OCI-LY1 (cell line): ENCODE measurements around the gene EN1.

Source experiments
- H2AFZ ChIP-seq: fragments of 200-600 bp; sonication (generic), shearing (Covaris generic); 2 replicates; pipeline ENCODE4 v1.6.0; 2014; ENCODE audit warnings: antibody characterized with exemption, mild to moderate bottlenecking, low read length
- H3F3A ChIP-seq: fragments of 200-600 bp; sonication (generic), shearing (Covaris generic); 2 replicates; pipeline ENCODE4 v1.6.0; 2014; ENCODE audit warnings: mild to moderate bottlenecking, antibody characterized with exemption, low read length, moderate library complexity; ENCODE audit not compliant: insufficient read depth
- H3K27ac ChIP-seq: fragments of 200-600 bp; sonication (generic); 2 replicates; pipeline ENCODE4 v1.5.1; 2014; ENCODE audit warnings: low read length, mixed run types, mild to moderate bottlenecking, low read depth; ENCODE audit not compliant: poor library complexity, severe bottlenecking
- H3K27me3 ChIP-seq: fragments of 200-600 bp; sonication (generic); 2 replicates; pipeline ENCODE4 v1.6.0; 2014; ENCODE audit warnings: antibody characterized with exemption, mild to moderate bottlenecking, low read length, moderate library complexity; ENCODE audit not compliant: insufficient read depth
- H3K36me3 ChIP-seq: fragments of 200-600 bp; sonication (generic); 2 replicates; pipeline ENCODE4 v1.6.1; 2014; ENCODE audit warnings: mild to moderate bottlenecking, antibody characterized with exemption, low read length, moderate library complexity, mixed read lengths; ENCODE audit not compliant: insufficient read depth
- H3K4me1 ChIP-seq: fragments of 200-600 bp; sonication (generic); 2 replicates; pipeline ENCODE4 v1.5.1; 2014; ENCODE audit warnings: mild to moderate bottlenecking, low read length, moderate library complexity; ENCODE audit not compliant: insufficient read depth, severe bottlenecking
- H3K4me2 ChIP-seq: fragments of 200-600 bp; sonication (generic), shearing (Covaris generic); 2 replicates; pipeline ENCODE4 v1.6.1; 2014; ENCODE audit warnings: low read length
- H3K4me3 ChIP-seq: fragments of 200-600 bp; sonication (generic); 2 replicates; pipeline ENCODE4 v1.5.1; 2014; ENCODE audit warnings: low read length, low read depth, mild to moderate bottlenecking, mixed read lengths; ENCODE audit not compliant: poor library complexity, severe bottlenecking
- H3K79me2 ChIP-seq: fragments of 200-600 bp; shearing (Covaris generic); 2 replicates; pipeline ENCODE4 v1.6.1; 2016; ENCODE audit warnings: mixed run types, low read length, mixed read lengths; ENCODE audit not compliant: insufficient read depth
- H3K9ac ChIP-seq: fragments of 200-600 bp; sonication (generic), shearing (Covaris generic); 2 replicates; pipeline ENCODE4 v1.6.1; 2014; ENCODE audit warnings: mild to moderate bottlenecking, low read length, mixed read lengths
- H3K9me2 ChIP-seq: fragments of 200-600 bp; sonication (generic), shearing (Covaris generic); 2 replicates; pipeline ENCODE4 v1.6.1; 2014; ENCODE audit warnings: low read depth, mild to moderate bottlenecking, low read length, mixed read lengths
- H3K9me3 ChIP-seq: fragments of 200-600 bp; shearing (Covaris generic); 2 replicates; pipeline ENCODE4 v1.6.1; 2014; ENCODE audit warnings: low read length, mixed read lengths
- H4K20me1 ChIP-seq: fragments of 200-600 bp; sonication (generic), shearing (Covaris generic); 2 replicates; pipeline ENCODE4 v1.6.0; 2016; ENCODE audit warnings: mild to moderate bottlenecking, low read length; ENCODE audit not compliant: insufficient read depth
- EZH2 ChIP-seq: fragments of 200-600 bp; sonication (generic), shearing (Covaris generic); IDR thresholded peaks from 2 replicates; pipeline ENCODE4 v1.8.0; 2017; ENCODE audit warnings: borderline replicate concordance, mixed run types, mild to moderate bottlenecking, antibody characterized with exemption, low read length, moderate library complexity, mixed read lengths
- TF ChIP-seq, protein P1 (sequence below): fragments of 200-600 bp; sonication (generic), shearing (Covaris generic); IDR thresholded peaks from 2 replicates; pipeline ENCODE4 v1.5.1; 2017; ENCODE audit warnings: mild to moderate bottlenecking, antibody characterized with exemption, low read length, moderate library complexity, mixed read lengths

Gene EN1

DNA sequence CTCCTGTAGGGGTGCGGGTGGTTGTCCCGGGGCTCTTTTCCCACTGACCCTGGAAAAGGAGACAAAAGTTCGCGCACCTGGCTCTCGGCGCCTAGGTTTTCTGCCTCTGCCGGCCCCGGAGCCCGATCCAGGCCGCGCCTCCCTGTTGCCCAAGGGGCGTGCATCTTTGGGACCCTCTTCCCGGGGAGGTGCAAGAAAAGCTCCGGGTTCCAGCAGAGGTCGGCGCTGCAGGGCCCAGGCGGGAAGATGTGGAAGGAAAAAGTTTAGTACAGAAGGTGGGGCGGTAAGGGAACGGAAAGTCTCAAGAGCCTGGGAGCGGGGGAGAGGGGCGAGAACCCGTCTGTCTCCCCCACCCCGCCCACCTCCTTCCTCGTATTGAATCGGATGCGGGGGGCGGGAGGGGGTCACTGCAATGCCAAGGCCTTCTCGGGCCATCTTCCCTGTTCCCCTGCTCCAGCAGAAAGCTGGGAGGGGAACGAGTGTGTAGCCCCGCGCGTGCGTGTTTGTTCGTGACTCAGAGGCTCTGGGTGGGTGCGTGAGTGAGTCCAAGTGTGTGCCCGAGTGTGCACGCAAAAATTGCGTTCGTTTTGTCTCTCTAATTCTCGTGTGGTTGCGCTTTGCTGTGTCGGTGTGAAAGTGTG is 6.3 kb upstream of the EN1 start:
- Histone ChIP-seq H3K27ac (no peak overlapping the region), H3K27me3 (no peaks in the 10 kb centered on the region), H3K9me3 (no peaks in the 10 kb centered on the region), H3K9ac (no peak overlapping the region), H3K4me2 (no peak overlapping the region), H4K20me1 (no peaks in the 10 kb centered on the region), H3K4me3 (no peak overlapping the region), H3K9me2 (no peaks in the 10 kb centered on the region), H3K36me3 (no peaks in the 10 kb centered on the region), H3F3A (no peaks in the 10 kb centered on the region), H3K79me2 (no peaks in the 10 kb centered on the region), H3K4me1 (no peaks in the 10 kb centered on the region), H2AFZ (no peak overlapping the region)
- TF ChIP-seq EZH2, result no peak
- TF ChIP-seq, protein P1, sequence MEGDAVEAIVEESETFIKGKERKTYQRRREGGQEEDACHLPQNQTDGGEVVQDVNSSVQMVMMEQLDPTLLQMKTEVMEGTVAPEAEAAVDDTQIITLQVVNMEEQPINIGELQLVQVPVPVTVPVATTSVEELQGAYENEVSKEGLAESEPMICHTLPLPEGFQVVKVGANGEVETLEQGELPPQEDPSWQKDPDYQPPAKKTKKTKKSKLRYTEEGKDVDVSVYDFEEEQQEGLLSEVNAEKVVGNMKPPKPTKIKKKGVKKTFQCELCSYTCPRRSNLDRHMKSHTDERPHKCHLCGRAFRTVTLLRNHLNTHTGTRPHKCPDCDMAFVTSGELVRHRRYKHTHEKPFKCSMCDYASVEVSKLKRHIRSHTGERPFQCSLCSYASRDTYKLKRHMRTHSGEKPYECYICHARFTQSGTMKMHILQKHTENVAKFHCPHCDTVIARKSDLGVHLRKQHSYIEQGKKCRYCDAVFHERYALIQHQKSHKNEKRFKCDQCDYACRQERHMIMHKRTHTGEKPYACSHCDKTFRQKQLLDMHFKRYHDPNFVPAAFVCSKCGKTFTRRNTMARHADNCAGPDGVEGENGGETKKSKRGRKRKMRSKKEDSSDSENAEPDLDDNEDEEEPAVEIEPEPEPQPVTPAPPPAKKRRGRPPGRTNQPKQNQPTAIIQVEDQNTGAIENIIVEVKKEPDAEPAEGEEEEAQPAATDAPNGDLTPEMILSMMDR, result no peak

DNA sequence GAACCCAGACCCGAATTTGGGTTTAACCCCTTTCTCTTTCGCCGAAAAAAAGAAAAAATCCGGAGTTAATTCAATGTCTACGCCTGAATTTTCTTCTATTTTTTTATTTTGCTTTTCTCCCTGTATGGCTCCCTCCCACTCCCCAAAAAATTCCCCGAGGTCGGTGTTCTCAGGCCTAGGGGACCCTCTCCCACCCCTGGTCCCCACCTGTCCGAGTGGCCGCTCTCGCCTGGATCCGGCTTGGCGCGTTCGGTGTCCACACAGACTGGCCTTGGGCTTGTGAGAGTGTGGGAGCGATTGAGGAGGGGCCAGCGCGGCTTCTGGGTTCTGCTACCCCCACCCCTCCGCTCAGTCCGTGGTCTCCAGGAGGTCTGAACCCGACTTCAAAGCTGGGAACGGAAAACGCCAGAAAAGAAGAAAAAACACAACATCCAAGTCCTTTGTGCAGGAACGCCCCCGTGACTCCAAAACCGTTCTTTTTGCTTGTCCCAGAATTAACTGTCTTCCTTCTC is 5.7 kb upstream of the EN1 start:
- no peak for TF ChIP-seq EZH2
- TF ChIP-seq, protein P1, result no peak
- Histone ChIP-seq H3F3A (no peaks in the 10 kb centered on the region), H2AFZ (no peak overlapping the region), H3K4me1 (no peaks in the 10 kb centered on the region), H3K9ac (no peak overlapping the region), H3K27ac (no peak overlapping the region), H3K4me2 (no peak overlapping the region), H3K36me3 (no peaks in the 10 kb centered on the region), H3K9me3 (no peaks in the 10 kb centered on the region), H3K9me2 (no peaks in the 10 kb centered on the region), H3K27me3 (no peaks in the 10 kb centered on the region), H3K4me3 (no peak overlapping the region), H4K20me1 (no peaks in the 10 kb centered on the region), H3K79me2 (no peaks in the 10 kb centered on the region)

DNA sequence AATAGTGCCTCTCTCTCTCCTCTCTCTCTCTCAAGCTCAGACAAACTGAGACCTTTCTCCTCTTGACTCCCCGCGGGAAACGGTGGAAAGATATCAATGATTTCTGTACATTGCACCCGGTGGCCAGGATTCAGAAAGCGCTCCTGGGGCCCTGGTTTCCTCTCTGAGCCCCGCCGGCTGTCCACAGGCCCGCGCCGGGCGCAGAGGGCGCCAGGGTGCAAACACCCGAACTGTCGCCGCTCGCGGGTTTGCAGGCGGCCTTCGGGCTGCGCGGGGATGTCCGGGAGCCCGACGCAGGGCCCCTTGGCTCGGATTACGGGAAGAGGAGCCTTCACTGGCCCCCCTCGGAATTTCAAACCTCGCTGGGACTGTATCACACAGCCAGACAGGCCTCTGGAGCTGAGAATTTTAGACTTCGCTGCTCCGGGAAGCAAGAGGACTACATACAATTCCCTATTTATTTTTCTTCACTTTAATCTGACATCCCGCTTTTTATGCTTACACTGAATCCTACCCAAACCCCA is 5.2 kb upstream of the EN1 start:
- Histone ChIP-seq H3K9me2 (no peaks in the 10 kb centered on the region), H3K4me1 (no peaks in the 10 kb centered on the region), H3K9ac (no peak overlapping the region), H3K4me3 (no peak overlapping the region), H3F3A (no peaks in the 10 kb centered on the region), H3K36me3 (no peaks in the 10 kb centered on the region), H3K4me2 (no peak overlapping the region), H2AFZ (no peak overlapping the region), H3K9me3 (no peaks in the 10 kb centered on the region), H3K79me2 (no peaks in the 10 kb centered on the region), H3K27me3 (no peaks in the 10 kb centered on the region), H3K27ac (no peak overlapping the region), H4K20me1 (no peaks in the 10 kb centered on the region)
- TF ChIP-seq EZH2, result no peak
- TF ChIP-seq, protein P1, result no peak
